SIG-M5 treated with dmso at 0.1 percent for 504 hours (cell line): ENCODE results near the gene ACKR2.

Experiments used
- DNase-seq: peaks from one replicate; lab custom pipeline; 2025; ENCODE audit not compliant: unreplicated experiment; lab: John Stamatoyannopoulos, UW

ACKR2 gene

DNA sequence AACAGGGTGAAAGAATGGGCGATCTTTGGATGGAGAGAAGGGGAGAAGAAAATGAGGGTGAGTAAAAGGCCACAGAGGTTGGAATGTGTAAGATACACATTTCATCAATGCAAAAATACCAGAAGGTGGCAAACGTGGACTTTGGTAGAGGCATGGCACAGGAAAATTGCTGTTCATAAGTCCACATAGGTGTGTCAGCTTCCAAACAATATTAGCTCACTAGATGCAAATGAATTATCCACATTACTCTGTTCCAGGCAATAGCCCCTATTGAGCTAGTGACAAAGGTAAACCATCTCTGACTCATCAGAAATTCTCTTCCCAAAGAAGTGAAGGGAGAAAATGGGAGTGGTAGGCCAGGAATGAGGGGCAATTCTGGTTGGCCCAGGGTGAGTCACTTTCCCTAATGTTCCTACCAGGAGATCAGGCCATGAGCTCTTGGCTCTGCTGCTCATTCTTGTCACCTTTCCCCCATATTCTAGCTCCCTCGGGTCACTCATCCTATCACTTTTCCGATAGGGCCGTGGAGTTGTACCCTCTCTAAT, 19.9 kb downstream of the ACKR2 start:
- DNase-seq = no peak

DNA sequence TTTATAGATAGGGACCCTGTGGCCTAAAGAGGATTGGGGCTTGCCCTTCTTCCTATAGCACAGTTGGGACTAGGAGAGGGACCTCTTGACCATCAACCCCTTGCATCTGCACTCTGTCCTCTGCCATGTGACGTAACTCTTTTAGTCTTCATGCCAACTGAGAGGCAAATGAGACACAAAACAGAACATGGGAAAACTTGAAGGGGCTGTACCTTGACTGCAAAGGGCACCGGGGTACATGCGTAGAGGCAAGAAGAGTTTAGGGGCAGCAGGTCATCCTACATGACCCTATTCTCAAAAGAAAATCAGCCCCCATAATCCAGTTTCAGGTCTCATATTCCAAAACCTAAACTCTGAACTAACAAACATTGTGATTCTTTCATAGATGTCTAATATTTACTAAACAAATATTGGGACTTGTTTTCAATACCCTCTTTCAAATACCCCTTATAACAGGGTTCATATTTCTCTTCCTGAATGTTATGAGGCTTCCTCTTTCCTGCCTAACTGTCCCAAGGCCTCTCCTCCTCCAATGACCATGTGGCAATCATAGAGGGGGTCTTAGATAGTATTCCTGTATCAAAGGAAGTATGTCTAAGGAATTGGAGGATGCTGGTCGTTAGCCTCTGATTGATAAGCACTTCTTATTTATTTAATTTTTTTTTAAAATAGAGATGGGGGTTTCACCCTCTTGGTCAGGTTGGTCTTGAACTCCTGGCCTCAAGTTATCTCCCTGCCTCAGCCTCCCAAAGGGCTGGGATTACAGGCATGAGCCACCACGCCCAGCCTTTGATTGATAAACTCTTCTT, 20.6 kb downstream of the ACKR2 start:
- DNase-seq = no peak

- peak; percentile 49 for DNase-seq
These were observed 21.4 kb downstream of the ACKR2 start for GRCh38 chr3:42830437-42831320.

DNA sequence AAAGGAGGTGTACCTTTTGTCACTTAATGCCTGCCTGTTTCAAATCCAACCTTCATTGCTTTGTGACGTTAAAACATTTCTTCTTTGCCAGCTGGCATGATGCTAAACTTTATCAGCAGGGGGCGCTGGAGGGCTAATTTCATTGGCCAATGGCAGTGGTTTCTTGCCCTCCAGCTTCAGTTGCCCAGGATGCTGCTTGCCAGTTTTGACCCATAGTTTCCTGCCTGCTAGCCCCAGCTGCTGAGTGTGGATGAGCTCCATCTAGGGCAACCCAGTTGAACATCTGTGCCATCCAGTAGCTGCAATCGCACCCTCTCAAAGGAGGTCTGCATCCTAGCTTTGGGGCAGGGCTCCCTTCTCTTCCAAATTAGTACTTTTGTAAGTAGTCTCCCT, 22.1 kb downstream of the ACKR2 start:
- DNase-seq = peak; percentile 48

DNA sequence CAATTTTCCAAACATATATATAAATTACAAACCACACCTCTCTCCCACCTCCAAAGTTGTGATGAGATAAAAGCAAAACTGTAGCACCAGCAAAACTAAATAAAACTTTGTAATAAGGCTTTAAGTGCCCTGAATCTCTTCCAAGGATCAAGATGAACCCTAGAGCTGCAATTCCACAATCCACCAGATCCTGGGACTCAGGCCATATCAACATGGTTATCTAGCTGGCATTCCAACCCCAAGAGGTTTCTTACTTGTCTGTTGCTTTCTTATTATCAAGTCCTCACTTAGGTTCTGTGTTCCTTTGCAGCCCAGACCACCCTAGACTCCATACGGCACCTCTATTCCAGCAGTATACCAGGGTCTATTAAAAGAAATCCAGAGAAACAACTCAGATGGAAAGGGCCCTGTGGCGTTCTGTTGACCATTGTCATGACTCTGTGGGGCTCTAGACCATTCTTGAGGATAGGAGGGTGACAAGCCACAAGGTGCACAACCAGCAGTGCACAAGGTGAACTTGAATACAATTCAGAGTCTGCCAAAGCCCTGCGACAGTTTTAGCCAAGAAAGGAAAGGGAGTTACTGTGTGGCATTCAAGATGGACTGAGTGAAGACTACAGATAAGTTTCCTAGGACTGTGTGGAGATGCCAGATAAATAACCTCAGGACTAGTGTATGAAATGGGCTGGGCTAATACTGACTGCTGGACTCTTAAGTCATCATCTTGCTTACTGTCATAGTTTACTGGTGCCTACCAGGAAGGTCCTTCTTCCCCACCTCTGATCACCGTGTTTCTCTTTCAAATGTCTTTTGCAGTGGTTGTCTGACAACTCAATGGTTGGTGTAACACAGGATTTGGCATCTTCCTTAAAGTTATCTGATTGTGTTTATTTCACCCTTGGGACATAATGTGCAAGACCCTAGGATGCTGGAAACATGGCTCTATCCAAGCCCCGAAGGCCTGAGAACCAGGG, 27.2 kb downstream of the ACKR2 start:
- no peak for DNase-seq

- DNase-seq = no peak
These were observed 29.3 kb downstream of the ACKR2 start for GRCh38 chr3:42838571-42838970.

GRCh38 chr3:42839616-42840015, 30.4 kb downstream of the ACKR2 start:
- DNase-seq = peak; percentile 74

- DNase-seq = no peak
These were observed 32.1 kb downstream of the ACKR2 start for GRCh38 chr3:42841332-42841731.

GRCh38 chr3:42843713-42844411, 34.6 kb downstream of the ACKR2 start:
- DNase-seq = no peak

DNA sequence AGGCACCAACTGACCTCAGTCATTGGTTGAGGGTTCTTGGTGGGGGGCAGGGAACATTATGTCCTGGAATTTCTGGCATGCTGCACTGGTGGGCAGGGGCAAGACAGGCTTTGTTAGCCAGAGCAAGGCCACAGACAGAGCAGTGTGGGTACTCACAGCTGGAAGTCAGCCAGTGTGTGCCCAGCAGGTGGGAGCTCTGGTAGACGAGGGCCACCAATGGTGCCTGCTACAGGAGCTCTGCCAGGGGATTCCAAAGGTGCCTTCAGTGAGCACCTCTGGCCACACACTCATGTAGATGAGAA, 35.1 kb downstream of the ACKR2 start:
- DNase-seq = no peak

DNA sequence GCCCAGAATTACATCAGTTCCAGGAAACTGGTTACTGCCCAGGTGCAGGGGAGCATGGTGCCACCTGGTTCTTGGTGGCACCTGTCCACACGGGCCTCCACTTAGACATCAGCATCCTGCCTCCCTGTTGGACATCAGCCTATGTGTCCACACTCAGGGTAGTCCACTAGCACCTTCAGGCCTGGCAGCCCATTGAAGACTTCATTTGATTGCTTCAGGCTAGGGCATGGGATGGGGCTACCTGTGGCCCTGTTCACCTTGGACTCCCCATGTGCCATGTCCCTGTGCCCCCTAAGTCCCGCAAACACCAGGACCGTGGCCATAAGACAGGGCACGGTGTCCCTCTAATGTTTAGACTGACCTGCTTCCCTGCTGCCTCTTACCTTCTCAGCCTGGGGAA, 35.6 kb downstream of the ACKR2 start:
- DNase-seq = no peak

DNA sequence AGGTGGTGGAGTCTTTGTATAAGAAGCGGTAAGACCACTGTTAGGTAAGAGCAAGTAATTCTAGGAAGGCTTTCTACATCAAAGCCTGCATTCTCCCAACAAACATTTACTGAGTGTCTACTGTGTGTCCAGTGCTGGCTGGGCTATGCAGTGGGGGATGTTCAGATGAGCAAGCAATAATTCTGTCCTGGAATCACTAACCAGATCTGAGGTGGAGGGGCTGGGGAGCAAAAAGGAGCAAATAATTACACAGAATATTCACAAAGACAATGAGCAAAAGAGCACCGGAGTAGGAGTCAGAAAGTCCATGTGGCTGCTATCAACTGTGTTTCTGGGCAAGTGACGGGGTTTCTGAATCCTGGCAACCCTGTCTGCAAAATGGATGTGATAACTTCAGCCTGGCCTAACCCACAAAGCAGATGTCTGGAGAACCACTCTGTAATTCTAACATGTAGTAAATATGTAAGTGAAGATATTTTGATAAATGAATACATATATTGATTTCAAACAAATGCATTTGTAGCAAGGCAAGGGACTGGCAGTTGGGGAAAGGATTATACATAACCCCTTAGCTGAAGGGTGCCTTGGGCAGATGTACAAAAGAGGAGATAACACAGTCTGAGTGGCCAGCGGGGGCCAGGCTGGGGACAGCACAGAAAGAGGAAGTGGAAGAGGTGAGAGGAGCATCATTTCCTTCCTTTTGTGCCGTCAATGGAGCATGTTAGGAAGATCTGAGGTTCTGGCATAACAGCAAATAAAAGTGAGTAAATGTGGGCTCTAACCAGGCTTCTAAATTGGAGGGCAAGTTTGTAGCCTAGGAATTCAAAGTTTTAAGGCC, 37.7 kb downstream of the ACKR2 start:
- peak; percentile 63 for DNase-seq

GRCh38 chr3:42847731-42848130, 38.5 kb downstream of the ACKR2 start:
- no peak for DNase-seq

DNA sequence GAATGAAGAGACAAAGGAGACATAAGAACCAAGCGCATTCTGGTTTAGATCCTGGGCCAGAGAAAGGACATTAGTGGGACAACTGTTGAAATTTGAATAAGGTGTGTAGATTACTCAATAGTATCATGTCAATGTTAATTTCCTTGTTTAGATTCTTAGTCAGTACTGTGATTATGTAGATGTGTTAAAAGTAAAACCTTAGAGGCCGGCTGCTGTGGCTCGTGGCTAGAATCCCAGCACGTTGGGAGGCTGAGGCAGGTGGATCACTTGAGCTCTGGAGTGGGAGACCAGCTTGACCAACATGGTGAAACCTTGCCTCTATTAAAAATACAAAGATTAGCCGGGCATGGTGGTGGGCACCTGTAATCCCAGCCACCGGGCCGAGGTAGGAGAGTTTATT, 39.8 kb downstream of the ACKR2 start:
- no peak for DNase-seq

DNA sequence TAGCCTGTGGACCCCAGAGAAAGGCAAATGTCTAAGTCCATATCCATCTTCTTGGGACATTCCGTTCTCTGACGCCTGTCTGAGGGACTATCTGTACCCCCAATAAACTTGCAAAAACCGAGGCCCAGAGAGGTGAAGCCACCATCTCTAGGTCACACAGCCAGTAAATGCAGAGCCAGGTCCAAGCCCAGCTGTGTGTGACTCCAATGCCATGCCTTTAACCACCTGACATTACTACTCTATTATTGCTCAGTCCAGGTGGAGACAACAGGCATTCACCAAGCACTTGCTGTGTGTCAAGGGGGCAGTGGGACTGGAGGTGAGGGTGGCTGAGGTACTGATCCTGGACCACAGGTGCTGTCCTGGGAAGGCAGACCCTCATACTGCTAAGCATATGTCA, 41.0 kb downstream of the ACKR2 start:
- DNase-seq = no peak

DNA sequence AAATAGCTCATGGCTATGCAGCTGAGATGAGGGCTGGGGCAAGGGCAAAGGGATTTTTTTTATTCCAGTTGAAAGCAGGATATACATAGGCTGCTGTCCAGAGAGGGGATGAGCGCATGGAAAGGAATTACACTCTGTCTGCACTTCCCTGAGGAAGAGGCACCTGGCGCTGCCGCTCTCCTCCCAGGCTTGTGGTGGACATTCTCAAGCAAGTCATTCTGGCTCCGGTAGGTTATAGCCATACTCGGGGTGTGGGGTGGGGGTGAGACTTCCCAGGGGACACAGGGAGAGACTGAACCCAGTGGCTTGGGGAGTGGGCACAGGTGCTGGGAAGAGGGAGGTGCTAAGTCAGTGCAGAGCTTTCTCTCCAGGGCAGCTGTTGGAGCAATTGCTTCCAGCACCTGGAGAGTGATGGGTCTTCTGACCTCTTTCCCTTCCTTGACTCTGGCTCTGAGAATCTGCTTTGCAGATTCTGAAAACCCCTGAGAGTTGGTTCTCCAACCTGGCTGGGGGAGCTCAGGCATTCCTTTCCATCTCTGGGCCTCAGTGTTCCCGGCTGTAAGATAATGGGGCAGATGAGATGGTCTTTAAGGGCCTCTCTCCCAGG, 42.1 kb downstream of the ACKR2 start:
- no peak for DNase-seq

DNA sequence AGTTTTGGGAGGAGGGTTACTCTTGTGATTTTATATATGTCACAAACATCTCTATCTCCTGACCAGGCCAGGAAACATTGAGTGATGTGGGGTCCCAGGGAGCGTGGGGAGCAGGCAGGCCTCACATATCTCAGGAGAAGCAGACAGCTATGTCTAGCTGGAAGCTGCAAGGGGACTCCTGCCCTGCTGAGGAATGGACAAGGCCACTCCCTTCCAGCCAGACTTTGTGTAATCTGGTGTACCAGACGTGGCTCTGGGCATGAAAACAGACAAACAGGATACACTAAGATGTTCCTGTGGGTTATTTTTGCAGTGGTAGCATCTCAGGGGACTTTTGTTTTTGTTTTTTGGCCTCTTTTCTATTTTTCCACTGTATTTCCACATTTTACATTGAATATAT, 43.2 kb downstream of the ACKR2 start:
- no peak for DNase-seq

GRCh38 chr3:42853056-42853455, 43.8 kb downstream of the ACKR2 start:
- no peak for DNase-seq

- DNase-seq = no peak
These were observed 44.6 kb downstream of the ACKR2 start for GRCh38 chr3:42853739-42854302.
